ENCODE results near the gene DNAJC16. TPM values are rescaled to one million over a fixed set of nuclear protein-coding genes. Genes with fewer than 3 reads are reported as not detected.

DNAJC16 gene
- total and polyA plus RNA-seq, 2 of the 13 experiments (the other 11 are each of a cell fraction or from before 2014, with no cell fraction given) = 11.4 to 15.4 TPM

- no peak for TF ChIP-seq ZBTB49 (CRISPR knock-in tag; IDR thresholded peaks at IDR 0.05; ENCODE audit: borderline replicate concordance)
- TF ChIP-seq PPARG (CRISPR knock-in tag; conservative IDR thresholded peaks at IDR 0.05) = peak; percentile 63
- peak; percentile 78 for TF ChIP-seq ZNF772 (CRISPR knock-in tag; IDR thresholded peaks at IDR 0.05)
- 0 out of 2 replicates have a peak, but pooled peaks have one; percentile 48 for TF ChIP-seq KDM4B (CRISPR knock-in tag; IDR thresholded peaks at IDR 0.05)
- no peak for TF ChIP-seq PRDM15 (CRISPR knock-in tag; IDR thresholded peaks at IDR 0.05)
- TF ChIP-seq XRCC5 (optimal IDR thresholded peaks at IDR 0.05; ENCODE audit: low read length) = peak; percentile 55
- peak; percentile 93 for TF ChIP-seq ZNF546 (CRISPR knock-in tag; conservative IDR thresholded peaks at IDR 0.05)
- TF ChIP-seq ZNF770 (CRISPR knock-in tag; IDR thresholded peaks at IDR 0.05) = peak; percentile 51; the same call in 1 of the 2 replicates
- no peak for TF ChIP-seq ESRRA (CRISPR knock-in tag; IDR thresholded peaks at IDR 0.05; ENCODE audit: low read depth)
- peak; percentile 95 for TF ChIP-seq ZGPAT (CRISPR knock-in tag; IDR thresholded peaks at IDR 0.05)
- peak; percentile 57; the same call in 1 of the 2 replicates for TF ChIP-seq FOXJ3 (CRISPR knock-in tag; IDR thresholded peaks at IDR 0.05; ENCODE audit: borderline replicate concordance)
- TF ChIP-seq IKZF5 (CRISPR knock-in tag; IDR thresholded peaks at IDR 0.05) = peak; percentile 98
- no peak for TF ChIP-seq PHF5A (CRISPR knock-in tag; IDR thresholded peaks at IDR 0.05; ENCODE audit: low read depth, unreplicated experiment)
- TF ChIP-seq MBNL3 (CRISPR knock-in tag; conservative IDR thresholded peaks at IDR 0.05) = no peak
- TF ChIP-seq SOX13 (IDR thresholded peaks at IDR 0.05) = no peak
- TF ChIP-seq SOX13 (CRISPR knock-in tag; conservative IDR thresholded peaks at IDR 0.05 in 1 of 2, IDR thresholded peaks at IDR 0.05 in 1 of 2) = peak in 1 of 2 experiments; percentile 39; a peak in 2 of 4 replicates
Measured at GRCh38 chr1:15603050-15603965, 76.7 kb downstream of the DNAJC16 start (continued).

Data from HepG2 (cell line).